HG03432 (cell line): ENCODE data around the gene D2HGDH.
"Not testable (repeated sequence)": the region's sequence is repeated elsewhere in the genome, so short reads cannot be mapped to it uniquely, and the experiment has no call there.

Experiments
- ATAC-seq: cut with Tn5 transposase; IDR thresholded peaks from one replicate; pipeline ENCODE4 v1.9.1; 2021; ENCODE audit warnings: mild to moderate bottlenecking, moderate library complexity; ENCODE audit not compliant: unreplicated experiment

D2HGDH gene

DNA sequence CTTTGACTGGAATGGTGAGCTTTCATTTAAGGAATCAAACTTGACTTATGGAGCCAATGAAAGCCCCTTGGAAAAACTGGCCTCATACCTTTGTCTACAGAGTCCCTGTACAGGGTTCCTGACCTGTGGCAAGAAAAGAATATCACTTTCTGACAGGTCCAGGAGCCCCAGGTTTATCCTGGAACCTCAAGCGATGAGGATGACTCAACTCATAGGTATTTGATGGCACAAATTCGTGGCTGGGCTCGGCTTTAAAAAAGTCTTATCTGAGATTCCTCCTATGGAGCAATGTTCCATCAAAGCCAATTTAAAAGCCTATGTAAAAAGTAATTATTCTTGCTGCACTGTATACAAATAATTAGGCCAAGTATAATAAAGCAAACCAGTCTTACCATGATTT, 57.0 kb downstream of the D2HGDH start:
- not testable (repeated sequence) for ATAC-seq

DNA sequence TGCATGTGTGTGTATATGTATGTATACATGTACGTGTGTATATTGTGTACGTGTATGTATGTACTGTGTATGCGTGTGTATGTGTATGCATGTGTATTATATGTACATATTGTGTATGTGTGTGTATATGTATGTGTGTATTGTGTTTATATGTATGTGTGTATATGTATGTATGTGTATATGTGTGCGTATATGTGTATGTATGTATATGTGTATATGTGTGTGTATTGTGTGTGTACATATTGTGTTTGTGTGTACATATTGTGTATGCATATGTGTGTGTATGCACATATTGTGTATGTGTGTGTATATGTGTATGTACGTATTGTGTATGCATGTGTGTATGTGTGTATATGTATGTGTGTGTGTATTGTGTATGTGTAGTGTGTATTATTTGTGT, 59.0 kb downstream of the D2HGDH start:
- no peak for ATAC-seq

DNA sequence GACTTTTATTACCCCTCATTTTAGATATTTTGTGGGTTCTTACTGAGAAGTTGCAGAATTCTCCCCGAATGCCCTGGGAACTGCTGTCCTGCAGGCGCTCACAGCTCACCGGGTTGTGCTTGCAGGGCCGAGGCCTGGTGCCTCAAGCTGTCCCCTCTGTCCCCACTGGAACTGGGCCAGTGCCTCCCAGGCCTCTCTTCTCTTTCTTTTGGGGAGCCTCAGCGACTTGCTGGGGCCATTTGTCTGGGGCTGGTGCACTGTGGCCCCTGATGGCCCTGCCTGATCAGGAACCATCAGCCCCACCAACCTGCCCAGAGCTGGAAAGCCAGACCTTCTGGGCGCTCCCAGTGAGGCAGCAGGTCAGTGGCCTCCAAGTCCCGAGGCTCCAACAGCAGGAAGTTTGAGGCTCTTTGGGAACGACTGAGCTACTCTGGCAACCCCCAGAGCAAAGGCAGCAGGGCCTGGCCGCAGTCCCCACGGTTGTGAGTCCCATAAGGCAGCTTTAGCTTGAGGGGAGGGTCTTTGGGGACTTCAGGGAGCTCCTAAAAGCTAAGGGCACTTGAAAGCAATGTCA, 59.9 kb downstream of the D2HGDH start:
- no peak for ATAC-seq

DNA sequence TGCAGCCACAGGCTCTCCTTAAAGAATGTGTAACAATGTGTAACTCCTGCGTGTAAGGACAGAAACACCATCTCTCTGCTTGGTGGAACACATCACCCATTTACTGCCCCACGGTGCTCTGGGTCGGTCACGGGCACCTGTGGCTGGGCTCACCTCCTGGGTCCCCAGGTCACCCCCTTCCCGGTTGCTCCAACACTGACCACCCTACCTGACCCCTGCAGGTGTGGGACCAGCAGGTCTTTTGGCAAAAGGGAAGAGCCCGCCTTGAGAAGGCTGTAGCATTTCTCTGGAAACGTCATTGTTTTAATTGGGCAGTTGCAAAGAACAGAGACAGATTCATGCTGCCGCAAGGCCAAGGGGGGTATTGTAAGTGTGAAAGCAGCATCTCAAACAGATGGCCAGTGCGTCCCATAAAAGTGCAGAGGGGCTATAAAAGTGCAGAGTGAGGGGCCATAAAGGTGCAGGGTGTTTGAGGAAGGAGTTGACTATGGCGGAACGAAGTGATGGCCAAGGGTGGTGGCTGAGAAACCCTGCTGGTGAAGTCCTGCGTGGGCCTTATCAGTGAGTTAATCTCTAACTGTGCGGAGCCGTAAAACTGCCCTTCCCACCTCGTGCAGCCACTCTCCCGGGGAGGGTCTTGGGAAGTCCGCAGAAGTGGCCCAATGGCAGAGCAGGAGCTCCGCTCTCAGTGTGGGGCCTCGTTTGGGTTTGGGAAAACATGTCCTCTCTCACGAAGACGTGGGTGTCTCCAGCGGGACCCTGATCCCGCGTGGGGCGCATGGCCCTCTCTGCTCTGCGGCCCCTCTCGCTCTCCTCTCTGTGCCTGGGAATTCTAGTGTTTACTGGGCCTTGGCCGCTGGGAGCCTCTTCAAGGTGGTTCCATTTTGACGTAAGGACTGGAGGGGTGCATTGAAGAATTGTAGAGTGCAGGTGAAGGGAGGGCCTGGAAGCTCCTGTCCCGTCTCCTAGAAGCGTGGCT, 60.9 kb downstream of the D2HGDH start:
- ATAC-seq = no peak

DNA sequence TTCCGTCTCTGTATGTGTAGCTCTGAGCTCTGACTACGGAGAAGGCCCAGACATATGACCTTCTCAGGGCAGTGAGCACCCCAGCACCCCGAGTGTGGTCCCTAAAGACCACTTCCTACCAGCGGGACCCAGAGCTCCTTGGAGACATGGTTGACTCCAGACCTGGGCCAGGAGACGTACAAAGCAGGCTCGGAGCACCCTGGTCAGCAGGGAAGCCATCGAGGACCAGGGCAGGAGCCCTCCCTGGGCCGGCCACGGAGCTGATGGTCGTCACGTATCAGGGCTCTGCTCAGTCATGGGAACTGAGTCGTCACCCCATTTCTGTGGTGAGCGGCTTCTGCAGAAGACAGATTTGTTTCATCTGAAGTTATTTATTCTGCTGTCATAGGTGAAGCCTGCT, 61.8 kb downstream of the D2HGDH start:
- ATAC-seq = no peak

DNA sequence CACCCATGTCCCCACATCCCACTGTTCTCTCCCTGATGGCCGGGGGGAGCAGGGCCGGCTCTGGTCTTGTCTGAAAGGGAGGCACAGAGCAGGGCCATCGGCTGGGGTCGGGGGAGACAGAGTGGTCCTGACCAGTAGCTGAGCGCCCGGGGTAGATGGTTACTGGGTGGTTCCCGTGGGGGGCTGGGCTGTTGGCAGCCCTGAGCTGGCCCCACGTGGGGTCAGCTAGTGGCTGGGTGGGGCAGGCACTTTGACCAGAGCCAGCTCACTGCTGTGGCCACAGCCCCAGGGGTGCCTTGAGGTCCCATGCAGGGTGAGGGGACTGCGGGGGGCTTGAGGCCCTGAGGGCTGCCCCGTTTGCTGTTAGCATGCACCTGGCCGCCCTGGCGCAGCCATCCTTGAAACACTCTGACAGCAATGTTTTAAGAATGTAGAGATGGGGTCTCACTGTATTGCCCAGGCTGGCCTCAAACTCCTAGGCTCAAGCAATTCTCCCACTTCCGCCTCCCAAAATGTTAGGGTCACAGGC, 62.2 kb downstream of the D2HGDH start:
- no peak for ATAC-seq

DNA sequence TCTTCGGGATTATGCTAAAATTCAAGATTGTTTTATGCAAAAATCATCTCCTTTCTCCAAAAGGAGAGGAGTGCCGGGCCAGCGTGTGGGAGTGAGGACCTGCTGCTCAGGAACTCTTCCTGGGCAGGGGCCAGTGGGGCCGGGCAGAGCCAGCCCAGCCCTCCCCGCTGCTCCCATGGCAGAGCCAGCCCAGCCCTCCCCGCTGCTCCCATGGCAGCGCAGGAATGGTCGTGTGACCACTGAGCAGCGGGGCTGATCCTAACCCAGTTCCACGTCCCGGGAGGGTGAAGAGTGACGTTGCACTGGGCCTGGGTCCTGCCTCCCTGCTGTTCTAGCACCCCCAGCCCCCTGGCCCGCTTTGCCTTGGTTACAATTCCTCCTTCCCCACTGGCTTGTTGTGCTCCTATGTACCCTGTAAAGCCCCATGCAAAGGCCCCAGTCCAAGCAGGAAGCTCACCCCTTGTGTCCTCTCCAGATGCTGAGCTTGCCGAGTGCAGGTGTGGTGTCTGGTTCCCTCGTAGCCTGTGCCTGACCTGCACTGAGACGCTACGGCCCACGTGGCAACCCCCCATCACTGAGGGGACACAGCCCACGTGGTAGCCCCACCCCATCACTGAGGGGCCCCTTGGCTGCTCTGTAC, 63.1 kb downstream of the D2HGDH start:
- no peak for ATAC-seq

DNA sequence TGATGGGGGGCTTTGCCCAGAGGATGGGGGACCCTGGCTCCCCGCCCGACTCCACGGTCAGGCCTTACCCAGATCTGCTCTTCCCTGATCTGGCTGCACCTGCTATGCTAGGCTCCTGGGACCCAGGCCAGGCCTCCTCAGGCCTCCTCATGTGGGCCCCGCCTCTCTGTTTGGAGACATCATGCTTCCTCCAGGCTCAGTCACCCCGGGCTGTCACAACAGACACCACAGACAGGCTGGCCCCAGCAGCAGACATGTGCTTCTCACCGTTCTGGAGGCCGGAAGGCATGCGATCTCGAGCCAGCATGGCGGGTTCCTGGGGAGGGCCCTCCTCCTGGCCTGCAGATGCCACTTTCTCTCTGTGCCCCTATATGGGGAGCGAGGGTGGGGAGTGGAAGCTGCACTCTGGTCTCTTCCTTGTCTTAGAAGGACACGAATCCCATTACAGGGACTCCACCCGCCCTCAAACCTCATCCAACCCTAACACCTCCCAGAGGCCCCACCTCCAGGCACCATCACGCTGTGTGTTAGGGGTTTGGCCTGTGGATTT, 63.7 kb downstream of the D2HGDH start:
- no peak for ATAC-seq

DNA sequence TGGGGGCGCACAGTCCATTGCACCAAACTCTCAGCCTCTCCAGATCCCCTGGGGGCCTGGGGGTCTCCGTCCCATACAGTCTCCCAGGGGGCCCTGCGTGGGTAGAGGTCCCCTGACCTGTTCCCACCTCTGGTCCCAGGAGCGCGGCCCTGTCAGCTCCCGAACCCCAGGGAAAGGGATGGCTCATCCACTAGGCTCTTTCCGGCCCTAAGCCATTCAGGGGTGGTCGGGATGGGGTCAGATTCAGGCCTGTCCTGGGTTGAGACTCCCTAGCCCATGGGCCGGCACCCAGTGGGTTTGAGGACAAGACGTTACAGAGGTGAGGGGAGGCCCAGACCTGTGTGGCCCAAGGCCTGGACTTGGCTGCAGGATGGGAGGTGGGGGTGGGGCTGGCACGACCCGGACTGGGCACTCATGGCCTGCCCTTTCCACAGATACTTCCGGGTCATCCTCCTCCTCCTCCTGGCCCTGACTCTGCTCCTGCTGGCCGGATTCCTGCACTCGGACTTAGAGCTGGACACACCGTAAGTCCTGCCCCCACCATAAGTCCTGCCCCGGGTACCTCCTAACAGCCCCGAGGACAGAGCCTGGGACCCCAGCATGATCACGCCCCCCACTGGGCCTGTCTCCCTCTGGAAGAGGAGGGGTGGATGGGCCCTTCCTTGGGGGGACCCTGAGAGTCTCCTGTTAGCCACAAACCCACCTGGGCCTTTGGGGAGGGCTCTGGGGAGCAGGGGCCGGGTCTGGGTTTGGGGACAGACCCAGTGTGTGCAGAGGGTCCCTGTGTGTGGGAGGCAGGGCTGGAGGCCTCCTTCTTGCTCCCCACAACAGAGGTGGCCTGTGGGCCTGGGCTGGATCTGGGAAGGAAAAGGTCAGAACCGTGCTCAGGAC, 64.4 kb downstream of the D2HGDH start:
- no peak for ATAC-seq

DNA sequence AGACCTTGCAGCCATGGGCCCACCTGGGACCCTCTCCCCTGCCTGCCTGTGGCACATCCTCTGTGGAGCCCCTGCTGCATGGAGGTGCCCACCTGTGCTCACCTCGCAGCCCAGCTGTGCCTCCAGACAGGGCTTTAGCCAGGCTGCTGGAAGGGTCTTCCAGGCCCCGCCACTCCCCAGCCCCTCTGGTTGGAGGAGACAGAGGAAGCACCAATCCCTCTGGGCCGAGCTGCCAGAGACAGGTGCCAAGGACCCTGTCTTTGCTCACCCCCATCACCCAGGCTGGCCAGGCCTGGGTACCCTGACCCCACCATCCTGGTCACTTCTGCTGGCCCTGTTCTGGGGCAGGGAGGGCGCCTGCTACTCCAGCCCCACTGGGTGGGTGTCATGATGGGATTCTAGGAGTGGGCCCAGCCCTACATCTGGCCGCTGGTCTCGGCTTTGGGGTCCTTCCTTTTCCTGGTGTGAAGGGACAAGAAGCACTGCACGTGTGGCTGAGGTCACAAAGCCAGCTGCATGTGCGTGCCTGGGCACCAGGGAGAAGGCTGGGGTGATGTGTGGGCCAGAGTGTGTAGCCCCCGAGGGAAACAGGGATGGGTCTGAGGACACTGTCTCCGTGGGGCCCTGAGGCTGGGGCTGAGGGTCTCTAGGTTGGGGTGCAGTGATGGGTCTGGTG, 65.2 kb downstream of the D2HGDH start:
- no peak for ATAC-seq

DNA sequence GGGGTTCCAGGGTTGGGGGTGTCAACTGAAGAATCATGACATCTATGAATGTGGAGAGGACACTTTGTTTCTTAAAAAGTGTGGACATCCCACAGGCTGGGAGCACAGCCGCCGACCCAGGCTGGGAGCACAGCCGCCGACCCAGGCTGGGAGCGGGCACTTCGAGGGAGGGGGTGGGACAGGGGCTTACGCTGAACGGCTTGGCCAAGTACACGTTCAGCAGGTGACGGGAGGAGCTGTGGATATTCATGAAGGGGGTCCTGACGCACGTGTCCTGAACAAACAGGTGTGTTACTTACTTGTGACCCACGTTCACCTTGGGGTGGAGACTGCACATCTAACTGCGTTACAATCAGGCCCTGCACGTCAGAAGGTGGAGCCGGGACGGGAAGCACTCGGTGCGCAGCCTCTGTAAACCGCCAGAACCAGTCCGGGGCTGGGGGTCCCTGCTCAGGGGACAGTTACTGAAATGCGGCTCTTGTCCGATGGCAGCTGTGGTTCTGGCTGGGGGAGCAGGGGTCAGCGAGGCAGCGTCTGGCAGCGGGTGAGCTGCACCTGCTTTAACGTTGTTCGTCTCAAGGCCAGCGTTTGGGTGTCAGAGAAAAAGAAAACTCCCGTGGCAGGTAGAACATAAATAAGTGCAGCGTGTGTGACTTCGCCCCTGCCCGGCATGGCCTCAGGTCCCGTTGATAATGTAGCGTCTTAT, 65.9 kb downstream of the D2HGDH start:
- not testable (repeated sequence) for ATAC-seq

DNA sequence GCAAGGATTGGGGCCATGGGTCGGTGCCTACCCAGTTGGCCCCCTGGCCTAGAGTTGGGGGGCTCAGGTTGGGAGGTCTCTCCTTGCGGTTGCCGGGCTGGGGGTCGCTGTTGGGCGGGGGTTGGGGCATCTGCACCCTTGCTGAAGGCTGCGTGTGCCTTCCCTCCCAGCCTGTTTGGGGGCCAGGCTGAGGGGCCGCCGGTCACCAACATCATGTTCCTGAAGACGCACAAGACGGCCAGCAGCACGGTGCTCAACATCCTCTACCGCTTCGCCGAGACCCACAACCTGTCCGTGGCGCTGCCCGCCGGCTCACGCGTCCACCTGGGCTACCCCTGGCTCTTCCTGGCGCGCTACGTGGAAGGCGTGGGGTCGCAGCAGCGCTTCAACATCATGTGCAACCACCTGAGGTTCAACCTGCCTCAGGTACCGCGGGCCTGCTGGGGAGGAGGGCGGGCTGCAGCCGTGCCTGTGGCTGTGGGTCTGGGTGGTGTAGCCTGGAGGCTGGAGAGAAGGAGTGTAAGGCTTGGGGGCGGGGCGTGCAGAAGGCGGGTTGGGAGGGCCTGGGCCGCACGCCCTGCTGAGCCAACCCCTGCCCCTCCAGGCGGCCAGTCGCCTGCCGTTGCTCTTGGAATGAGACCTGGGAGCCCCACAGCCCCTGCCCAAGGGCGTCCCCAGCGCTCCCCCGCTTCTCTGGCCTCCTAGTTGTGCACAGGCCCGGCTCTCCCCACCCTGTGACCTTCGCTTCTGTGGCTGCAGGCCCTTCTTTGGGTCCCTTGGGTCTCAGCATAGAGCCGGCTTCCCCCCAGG, 67.4 kb downstream of the D2HGDH start:
- ATAC-seq = no peak

DNA sequence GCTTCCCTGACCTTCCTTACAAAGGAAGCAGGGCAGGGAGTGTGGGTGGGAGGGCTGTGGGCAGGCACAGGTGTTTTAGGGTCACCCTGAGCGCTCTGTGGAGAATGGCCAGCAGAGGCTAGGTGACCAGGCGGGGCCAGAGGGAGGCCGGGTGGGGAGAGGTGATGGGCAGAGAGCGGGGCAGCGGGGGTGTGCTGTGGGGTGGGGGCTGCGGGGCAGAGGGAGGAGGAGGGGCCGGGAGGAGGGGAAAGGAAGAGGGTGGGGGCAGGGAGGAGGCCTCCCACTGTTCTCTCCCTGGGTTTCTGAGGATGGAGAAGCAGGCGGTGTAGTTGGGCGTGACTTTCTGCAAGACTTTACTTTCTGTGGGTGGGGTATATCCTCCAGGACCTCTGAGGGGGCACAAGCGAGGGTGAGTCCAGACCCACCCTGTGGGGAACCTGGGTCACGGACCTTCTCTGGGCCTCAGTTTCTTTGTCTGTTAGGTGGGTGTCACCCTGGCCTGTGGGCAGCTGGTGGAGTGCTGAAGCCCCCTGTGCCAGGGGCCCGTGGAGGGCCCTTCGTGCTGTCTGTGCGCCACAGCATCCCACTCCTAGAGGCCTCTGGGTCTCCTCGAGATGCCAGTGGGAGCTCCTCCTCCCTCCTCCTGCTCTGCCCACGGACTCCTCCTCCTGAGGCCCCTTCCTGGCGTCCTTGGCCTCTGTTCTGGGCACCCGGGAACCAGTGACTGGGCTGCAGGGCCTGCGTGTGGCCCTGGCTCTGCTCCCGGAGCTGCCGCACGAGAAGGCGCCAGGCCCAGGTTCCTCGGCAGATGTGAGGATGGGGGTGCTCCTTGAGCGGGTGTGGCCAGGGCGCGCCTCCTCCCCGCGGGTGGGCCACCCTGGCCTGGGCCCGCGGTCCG, 68.2 kb downstream of the D2HGDH start:
- no peak for ATAC-seq

DNA sequence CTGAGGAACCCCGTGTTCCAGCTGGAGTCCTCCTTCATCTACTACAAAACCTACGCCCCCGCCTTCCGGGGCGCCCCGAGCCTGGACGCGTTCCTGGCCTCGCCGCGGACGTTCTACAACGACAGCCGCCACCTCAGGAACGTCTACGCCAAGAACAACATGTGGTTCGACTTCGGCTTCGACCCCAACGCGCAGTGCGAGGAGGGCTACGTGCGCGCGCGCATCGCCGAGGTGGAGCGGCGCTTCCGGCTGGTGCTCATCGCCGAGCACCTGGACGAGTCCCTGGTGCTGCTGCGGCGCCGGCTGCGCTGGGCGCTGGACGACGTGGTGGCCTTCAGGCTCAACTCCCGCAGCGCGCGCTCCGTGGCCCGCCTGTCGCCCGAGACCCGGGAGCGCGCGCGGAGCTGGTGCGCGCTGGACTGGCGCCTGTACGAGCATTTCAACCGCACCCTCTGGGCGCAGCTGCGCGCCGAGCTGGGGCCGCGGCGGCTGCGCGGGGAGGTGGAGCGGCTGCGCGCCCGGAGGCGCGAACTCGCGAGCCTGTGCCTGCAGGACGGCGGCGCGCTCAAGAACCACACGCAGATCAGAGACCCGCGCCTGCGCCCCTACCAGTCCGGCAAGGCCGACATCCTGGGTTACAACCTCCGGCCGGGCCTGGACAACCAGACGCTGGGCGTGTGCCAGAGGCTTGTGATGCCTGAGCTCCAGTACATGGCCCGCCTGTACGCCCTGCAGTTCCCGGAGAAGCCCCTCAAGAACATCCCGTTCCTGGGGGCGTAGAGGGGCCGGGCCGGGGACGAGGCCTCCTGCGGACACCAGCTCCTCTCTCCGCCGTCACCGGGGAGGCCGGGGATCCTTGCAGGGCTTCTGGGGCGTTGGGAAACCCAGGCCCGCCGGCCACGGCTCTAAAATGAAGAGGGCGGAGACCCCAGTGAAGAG, 69.2 kb downstream of the D2HGDH start:
- ATAC-seq = peak; percentile 56

DNA sequence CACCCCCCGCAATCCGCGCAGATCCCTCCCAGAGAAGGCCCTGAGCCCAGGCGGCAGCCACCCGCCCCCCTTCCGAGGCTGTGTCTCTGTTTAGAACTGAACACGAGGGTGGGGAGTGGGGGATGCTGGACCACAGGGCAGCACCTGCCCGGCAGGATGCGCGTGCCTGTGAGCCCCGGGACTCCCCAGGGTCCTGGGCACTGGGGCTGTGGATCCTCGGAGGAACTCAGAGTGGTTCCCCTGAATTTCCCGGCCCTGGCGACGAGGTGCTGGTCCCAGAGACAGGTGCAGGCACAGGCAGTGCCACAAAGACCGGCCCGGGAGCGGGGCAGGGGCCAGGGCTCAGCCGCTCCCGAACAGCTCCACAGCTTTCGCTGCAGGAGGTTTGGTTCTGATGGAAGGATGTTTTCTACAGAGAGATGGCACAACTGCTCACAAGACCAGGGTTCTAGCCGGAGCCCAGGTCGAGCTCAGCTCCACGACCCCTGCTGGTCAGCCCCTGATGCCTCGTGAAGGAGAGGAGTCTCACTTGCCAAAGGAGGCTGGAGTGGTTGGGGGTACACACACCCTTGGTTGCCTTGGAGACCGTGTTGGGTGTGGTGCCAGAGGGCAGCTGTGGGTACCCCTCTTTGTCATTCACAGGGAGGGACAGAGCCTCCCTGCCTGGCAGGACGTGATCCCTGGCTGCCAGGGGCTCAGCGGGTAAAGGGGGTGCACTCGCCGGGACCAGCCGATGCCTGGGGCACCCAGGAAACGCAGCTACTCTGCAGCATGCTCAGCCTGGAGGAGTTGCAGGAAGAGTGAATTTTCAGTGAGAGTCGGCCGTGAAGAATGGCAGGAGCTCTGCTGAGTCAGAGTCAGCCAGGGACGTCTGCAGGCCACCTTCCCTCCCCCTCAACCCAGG, 70.1 kb downstream of the D2HGDH start:
- ATAC-seq = peak; percentile 12
